ENCODE measurements around the gene KRTDAP.

The KRTDAP gene

DNA sequence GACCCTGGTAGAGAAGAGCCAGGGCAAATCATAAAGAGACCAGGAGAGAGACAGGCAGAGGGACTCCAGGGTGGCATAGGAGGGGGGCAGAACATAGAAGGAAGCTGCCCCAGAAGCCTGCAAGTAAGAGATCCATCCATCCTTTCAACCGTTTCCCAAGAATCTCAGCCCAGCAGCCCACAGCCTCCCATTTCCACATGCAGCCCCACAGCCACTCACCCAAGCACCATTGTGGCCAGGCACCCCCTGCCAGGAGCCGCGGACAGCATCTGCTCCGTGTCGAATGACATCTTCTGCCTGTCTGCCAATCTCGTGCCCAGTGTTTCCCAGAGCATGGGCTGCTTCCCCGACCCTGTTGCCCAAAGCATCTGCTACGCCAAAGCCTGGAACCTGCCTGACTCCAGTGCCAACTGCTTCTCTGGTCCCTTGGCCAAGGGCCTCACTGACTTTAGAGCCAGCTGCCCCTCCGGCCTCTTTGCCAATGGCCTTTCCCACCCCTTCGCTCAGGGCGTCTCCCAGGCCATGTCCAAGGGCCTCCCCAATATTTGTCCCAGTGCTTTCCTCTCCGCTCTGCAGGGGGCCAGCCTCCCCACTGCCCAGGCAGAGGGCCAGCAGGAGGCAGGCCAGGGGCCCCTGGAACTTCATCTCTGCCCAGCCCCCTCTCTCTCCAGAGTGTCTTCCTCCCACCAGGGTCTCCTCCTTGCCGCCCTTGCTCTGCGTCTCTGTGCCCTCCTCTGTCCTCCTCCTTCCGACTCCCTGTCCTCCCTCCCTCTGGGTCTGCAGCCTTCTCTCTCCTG, 22.8 kb upstream of the KRTDAP start:
- no peak for DNase-seq

DNA sequence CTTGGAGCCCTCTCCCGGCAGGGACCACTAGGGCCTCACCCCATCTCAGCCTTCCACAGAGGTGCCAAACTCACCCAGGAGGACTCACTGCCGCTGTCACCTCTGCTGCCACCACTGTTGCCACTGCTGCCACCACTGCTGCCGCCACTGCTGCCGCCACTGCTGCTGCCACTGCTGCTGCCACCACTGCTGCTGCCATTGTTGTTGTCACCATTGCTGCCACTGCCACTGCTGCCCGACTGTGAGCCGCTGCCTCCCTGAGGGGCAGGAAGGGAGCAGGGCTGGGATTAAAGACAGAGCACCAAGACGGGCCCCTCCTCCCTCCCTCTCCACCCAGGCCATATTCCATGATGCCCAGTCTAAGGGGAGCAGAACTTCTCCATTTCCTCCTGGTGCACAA, 21.1 kb upstream of the KRTDAP start:
- no peak for DNase-seq

DNA sequence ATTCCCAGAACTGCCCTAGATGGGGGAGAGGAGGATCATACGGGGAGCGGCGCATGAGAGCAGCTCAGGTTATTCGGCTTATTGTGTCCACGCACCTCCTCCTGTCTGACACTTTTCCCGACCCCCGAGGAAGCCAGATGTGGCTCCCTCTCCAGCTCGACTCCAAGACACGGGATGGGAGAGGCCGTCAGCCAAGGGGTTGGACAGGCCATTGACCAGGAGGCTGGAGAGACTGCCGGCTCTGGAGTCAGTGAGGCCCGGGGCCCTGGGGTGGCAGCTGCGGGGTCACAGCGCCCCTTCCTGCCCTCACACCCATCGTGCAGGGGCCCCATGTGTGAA, 20.3 kb upstream of the KRTDAP start:
- no peak for DNase-seq

DNA sequence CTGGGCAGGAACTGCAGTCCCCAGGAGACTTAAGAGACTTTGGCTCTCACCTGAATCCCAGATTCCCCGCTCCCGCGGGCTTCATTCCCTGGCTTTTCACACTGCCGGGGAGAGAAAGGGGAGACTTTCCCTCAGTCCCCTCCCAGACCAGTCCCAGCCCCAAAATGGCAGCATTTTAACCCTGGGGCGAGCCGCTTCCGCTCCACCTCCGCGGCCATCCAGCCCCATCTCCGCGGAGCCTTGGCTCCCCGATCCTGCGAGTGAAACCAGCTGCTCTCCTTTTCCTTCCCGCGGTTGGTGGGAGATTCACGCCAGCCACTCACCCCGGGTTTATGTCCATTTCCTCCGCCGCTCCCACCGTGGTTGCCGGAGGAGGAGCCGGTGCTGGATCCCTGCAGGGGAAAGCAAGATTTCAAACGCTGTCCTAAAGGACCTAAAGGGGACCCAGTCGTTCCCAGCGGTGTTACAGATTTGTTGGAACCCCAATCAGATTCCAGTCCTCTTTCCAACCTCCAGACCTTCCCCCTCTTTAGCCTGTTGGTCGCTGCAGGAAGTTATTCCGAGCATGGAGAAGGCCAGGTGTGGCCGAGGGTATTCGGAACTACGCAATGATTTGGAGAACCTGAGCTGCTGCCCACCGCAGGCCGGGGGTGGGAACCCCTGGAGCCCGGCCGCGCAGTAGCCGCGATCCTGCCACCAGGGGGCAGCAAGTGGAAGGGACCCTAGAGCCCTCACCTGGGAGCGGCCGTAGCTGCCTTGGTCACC, 19.8 kb upstream of the KRTDAP start:
- DNase-seq: peak; percentile 64

DNA sequence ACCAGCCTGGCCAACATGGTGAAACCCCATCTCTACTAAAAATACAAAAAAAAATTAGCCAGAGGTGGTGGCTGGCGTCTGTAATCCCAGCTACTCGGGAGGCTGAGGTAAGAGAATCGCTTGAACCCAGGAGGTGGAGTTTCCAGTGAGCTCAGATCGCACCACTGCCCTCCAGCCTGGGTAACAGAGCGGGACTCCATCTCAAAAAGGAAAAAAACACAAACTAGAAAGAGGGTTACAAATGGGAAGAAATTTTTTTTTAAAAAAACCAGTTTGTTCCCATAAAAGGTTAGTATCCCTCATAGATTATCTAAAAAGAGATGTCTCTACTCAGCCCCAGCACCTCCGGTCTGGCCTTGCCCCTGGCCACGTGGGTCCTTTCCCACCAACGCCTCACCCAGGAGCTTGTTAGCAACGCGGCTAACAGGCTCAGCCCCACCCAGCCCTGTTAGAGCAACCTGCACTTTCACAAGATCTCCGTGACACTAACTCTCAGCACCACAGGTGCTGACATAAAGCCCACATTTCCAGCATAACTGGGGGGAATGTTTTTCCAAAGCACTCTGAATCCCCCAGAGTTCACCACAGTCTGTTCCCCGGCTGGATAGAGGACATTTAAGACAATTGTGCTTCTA, 18.9 kb upstream of the KRTDAP start:
- peak; percentile 43 for DNase-seq

DNA sequence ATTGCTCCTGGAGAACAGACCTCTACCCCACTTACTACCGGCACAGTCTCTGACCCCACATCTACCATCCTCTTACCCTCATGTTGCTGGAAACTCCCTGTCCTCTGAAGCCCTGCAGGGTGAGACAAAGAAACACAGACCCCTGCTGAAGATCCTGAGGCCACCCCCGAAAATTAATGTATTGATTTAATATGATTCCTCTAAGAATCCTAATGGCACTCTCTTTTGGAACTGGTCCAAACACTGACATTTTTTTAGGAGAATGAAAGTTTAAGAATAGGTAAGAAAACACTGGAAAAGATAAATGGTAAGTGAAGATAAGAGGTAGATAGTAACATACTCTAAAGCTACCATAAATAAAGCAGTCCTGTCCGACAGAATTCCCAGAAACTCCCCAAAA, 17.9 kb upstream of the KRTDAP start:
- no peak for DNase-seq

DNA sequence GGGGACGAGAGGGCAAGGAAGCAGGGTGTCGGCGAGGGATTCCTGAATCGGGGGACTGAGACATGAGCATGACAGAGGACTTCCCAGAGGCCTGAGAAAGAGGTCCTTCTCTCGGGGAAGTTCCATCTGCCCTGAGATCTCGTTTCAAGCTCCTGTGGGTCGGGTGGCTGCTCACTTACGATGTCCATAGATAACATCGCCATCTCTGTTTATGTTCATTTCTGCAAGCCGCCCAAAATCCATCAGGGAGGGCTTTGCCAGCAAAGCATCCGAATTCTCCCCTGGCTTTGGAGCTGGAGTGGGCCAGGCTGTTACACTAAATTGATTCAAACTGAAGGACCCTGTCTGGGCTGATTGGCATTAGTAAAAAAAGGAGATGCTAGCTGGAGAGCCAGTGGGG, 17.3 kb upstream of the KRTDAP start:
- no peak for DNase-seq

DNA sequence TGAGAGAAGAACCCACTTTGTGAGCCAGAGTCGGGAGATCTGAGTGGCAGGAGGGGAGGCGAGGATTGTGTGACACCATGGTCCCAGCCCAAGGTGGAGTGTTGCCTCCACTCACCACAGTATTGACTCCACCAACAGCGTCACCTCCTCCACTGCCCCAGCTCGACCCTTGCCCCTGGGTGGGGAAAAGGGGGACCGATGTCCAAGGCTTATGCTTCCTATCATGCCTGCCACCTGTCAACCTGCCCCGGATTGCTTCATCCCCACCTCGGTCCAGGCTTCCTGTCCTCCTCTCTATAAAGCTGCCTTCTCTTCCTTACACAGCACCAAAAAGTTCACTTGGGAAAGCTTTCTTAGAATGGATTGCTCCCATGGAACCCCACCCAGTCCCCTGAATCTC, 15.7 kb upstream of the KRTDAP start:
- no peak for DNase-seq

DNA sequence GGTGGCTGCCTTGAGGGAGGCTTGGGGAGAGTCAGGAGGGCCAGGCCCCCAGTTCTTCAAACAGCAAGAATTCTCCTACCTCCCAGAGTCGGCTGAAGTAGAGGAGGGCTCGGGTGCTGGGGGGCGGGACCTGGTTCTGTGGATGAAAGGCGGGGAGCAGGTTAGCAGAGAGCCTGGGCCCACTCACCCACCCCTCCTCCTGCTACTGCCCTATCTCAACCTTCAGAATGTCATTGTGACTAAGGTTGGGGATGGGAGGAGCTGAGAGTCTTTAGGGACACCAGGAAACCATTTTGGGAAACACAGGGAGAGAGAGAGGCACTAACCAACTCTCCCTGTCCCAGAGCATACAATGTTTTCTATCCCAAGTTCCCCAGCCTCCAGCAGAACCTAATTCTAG, 12.5 kb upstream of the KRTDAP start:
- no peak for DNase-seq

DNA sequence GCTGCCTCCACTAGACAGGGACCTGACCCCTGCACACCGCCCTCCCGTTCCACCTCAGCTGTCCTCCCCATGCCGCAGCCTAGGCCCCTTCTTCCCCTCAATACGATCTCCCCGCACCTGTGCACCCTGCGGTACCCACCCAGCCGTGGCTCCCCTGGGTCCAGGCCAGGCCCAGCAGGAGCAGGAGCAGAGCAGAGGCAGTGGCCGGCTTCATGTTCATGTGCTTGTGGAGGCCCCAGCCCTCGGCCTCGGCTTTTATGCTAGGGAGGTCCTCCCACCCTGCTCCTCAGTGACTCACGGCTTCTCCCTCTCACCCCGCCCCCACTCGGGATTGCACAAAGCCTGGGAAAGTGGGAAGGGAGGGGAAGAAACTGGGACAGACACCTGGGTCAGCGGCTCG, 11.4 kb upstream of the KRTDAP start:
- DNase-seq: no peak

DNA sequence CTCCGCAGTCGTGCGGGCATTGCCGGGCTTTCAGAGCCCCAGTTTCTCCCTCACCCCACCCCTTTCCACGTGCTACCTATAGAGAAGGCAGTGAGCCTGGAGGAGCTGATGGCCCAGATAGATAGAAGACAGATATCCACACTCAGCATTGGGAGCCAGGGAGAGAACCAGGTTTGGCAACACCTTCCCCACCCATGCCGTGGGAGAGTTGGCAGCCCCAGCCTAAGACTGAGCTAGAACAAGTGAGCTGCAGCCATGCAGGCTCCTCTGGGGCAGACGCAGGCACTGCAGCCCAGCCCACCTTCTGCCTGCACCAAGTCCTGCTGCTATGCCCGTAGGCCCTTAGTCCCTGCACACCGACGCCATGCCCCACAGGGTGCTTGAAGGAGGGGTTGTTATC, 10.3 kb upstream of the KRTDAP start:
- DNase-seq: no peak

DNA sequence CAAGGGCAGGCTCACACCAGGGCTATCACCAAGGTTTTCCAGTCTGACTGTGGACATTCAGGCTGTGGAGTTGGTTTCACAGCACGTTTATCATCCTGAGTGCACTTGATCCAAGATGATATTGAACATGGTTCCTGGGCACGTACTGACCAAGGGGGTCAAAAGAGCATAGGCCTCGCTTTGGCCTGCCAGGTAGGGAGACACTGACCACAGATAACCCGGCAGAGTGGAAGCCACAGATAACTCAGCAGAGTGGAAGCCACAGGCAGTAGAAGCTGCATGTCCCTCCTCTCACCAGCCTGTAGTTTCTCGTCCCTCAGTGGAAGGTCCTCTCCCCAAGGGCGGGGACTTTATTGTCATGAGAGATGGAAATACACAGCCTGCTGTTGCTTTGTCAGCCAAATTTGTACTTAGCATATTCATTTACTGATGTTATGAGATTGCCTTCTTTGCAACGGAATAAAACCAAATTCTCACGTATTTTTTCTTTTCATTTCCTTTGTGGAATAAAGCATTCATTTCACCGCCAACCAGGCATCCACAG, 8.8 kb upstream of the KRTDAP start:
- DNase-seq: no peak

DNA sequence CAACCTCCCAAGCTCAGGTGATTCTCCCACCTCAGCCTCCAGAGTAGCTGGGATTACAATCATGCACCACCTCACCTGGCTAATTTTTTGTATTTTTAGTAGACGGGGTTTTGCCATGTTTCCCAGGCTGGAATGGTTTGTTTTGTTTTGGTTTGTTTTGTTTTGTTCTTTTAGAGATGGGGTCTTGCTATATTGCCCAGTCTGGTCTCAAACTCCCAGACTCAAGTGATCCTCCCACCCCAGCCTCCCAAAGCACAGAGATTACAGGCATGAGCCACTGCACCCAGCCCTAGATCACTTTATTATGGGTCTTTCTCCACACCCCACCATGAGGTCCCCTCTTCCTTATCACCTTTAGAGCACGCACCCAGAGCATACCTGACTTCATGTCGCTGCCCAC, 8.0 kb upstream of the KRTDAP start:
- no peak for DNase-seq

DNA sequence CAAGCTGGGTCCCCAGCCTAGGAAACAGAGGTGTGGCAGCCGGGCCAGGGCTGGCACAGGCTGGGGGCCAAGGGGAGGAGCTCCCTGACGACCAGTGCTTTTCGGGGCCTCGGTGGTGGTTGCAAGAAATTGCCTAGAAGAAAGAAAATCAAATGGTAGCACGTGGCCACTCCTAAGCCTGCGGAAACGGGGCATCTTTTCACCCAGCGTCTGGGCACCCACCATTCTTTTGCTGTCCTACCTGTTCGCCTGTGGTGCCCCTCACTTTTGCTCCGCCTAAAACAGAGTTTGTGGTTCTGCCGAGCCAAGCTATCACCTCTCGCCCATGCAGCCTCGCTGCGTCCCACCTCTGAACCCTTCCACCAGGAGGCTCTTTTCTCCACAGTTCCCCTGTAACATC, 7.1 kb upstream of the KRTDAP start:
- no peak for DNase-seq

DNA sequence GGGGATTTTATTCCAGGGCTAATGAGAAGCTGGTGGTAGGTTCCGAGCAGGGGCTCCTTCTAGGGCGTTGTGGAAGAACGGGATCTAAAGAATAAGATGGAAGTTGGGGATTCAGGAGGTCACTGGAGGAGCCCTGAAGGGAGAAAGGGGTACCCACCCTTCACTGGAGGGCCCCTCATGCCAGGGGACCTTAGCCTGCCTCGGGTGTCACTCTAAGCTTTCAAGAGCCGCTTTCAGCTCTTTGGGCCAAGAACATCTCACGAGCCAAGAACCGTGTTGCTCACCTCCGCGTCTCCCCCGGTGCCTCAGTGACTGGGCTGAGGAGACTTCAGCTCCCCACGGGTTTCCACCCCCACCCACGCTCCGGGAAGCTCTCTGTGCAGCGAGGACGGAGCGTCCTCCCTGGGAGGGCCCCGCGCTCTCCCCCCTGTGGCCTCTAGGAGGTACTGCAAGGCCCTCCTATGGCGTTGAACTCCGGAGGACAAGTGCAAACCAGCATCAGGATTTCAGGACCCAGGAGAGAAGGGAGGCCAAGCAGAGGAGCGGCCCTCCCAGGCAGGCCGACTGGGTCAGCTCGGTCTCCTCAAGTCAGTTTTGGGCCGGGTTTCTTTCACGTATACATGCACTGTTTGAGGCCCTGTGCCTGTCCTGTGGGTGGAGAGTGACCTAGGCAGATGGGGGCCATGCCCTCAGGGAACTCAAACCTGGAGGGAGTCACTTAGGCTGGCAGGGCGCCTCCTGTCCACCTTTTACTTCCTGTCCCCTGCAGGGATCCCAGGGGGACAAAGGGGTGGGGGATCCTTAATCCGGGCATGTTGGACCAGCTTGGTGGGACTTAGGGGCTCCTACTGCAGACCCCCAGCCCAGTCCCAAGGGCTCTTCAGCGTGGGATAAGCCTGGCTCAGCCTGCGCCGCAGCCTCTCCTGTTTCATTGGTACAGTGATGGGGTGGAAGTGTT, 5.1 kb upstream of the KRTDAP start:
- peak; percentile 67 for DNase-seq

DNA sequence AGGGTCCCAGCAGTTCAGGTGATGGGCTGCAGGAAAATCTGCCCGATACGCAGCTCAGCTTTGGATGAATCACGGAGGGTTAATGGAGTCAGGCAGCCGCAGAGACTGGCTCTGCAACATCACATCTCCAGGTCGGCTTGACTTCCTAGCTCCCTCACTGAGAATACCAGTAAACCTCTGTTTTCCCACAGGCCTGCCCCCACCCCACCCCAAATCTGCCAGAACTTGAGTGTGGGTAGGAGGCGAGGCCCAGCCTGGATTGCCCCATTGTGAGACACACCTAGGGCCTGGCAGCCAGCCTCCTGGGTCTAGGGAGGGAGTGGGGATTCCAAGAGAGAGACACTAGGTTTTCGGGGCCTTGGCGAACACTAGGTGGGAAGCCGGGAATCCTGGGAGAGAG, 3.7 kb upstream of the KRTDAP start:
- DNase-seq: no peak

DNA sequence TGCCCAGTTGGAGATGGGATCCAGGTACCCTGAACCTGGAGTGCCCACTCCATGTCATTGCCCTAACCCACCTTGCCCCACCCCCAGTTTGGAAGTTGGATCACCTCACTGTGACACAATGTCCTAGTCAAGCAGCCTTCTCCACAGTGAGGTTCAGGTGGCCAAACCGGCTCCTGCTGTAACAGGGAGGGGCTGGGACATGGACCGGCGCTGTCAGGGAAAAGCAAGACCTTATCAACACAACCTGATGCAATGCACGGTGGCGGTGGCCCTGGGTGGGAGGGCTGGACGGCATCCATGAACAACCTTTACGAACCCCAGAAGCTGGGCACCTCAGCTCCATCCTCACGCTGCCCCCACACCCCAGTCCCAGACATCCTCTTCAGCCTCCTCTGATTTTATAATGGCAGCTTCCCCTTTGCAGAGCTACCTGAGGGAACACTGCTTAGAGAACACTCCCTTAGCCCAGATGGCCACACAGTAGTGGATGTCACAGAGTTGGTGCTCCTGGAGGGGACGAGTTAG, 1.6 kb upstream of the KRTDAP start:
- no peak for DNase-seq

DNA sequence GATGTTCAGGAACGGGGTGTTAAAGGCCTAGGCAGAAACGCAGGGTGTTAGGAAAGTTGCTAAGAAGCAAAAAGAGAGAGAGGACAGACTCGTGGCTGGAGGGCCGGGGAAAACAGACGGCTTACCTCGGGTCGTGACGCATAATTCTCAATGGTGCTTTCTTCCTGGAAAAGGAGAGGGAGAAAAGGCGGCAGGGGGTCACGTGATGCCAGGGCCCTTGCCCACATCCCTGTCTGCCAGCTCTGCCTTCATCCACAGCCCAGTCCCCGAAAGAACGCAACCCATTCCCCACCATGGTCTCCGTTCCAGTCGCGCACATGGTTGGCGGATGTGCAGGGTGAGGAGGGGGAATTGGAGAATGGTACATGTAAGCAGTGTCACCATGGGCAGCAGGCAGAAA, 1.6 kb downstream of the KRTDAP start:
- no peak for DNase-seq

DNA sequence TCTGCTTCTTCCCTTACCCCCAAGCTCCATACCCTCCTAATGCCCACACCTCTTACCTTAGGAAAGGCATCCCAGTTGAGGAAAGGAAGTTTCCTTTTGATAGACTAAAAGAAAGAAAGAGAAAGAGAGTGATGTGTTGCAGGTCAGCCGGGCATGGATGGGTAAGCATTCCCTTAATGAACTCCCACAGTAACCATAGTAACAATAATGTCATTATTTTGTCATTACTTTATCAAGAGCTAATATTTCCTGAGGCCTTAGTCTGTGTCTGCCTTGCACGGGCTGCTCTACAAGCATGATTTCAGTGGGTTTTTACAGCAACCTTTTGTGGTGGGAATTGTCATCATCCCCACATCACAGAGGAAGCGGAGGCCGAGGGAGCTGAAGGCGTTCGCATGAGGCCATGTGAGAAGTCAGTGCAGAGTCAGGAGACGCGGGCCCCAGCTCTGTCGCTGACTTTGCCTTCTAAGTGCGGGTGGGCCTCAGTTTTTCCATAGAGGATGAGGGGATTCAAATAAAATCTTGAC, 2.5 kb downstream of the KRTDAP start:
- DNase-seq: no peak

DNA sequence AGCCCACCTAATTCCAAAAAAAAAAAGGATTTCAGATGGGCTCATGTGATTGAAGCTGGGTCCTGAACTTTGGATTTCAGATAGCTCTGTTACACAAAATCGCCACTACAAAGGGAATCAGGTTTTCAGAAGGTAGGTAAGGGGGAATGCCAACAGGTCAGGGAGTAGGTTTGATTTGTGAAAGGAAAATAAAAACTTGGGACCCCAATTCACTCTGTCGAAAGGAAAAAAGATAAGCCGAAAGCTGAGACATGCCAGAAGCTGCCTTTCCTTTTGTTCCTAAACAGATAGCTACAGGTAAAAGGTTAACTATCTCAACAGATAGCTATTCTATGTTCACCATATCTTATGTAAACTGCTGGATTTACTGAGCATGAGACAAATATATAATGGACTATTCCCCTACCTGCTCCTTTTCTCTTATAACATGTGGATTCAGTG, 4.0 kb downstream of the KRTDAP start:
- DNase-seq: no peak

DNA sequence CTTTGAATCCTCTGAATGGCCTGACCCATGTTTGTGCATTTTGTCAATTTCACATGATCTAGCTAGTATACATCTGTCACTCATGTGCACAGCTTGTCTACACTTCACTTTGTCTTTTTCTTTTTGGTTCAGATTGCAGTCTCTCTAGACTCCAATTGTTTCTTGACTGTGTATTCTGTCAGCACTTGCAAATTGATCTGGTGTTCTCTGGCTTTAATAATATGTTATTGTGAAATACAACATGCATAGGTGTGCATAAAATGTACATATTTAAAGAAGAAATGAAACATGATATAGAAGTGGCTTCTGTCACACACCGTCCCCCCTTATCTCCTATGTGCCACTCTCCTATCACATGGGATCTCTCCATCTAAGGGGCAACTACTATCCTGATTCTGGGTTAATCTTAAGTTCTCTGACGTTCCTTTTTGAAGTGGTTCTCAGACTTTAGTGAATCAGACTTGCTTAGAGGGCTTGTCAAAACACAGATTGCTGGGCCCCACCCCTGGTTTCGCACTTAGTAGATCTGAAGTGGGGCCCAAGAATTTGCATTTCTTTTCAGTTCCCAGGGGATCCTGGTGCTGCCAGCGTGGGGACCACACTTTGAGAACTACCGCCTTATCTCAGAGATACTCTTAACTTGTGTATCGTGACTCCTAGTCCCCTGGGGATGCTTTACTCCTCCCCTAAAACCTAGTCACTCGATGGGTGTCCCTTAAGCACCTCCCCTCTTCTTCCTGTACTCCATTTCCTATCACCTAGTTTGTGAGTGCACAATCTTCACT, 5.8 kb downstream of the KRTDAP start:
- peak; percentile 41 for DNase-seq

Data from CD4-positive, alpha-beta T cell treated with Interferon gamma for 1 hour (primary cell).